HepG2 (cell line): Measurements from ENCODE around the gene EYA2. TPM values are rescaled to one million over a fixed set of nuclear protein-coding genes. Genes with fewer than 3 reads are reported as not detected.

Experiments
- ATAC-seq: fragments of 200-7000 bp; cut with Tn5 transposase; 3 replicates; pipeline ENCODE4 v1.9.1; 2020; ENCODE audit warnings: mild to moderate bottlenecking, moderate library complexity
- BruUV-seq: library from RNA; stranded (reverse); fragments of 400-500 nt; replicated peaks from 2 replicates; lab custom pipeline; 2021; lab: Mats Ljungman, UMichigan
- CTCF ChIA-PET: fragments of 300-600 bp; formaldehyde crosslinking; extraction: SDS; loops from one replicate; lab custom pipeline; 2021; ENCODE audit warnings: low total read pairs, inconsistent platforms, low intra/inter-chr PET ratio; lab: Yijun Ruan, JAX
- POLR2A ChIA-PET: fragments of 350-600 bp; sonication (Branson Sonifier 250); formaldehyde crosslinking; loops from one replicate; lab custom pipeline; 2020; ENCODE audit warnings: antibody characterized with exemption, inconsistent platforms; lab: Yijun Ruan, JAX
- DNase-seq: peaks from one replicate; pipeline ENCODE4 v3.0.0-alpha.2; 2015; ENCODE audit warnings: low spot score
- FAIRE-seq: peaks from 3 replicates; lab custom pipeline; 2011; peaks lifted over from hg19 to GRCh38; lab: Jason Lieb, UNC
- H2AFZ ChIP-seq: one replicate; pipeline ENCODE4 v1.6.1; 2011; ENCODE audit warnings: low read length, inconsistent platforms
- H3K27ac ChIP-seq: fragments of 300-600 bp; 3 replicates; pipeline ENCODE4 v1.8.0; 2011; ENCODE audit warnings: mixed run types, mild to moderate bottlenecking, mixed read lengths, low read length, inconsistent platforms; ENCODE audit not compliant: insufficient read depth; ENCODE audit errors: extremely low read length
- H3K27me3 ChIP-seq, 2 experiments: fragments of 200-600 bp in 1 of 2; 2 replicates in 1 of 2; 3 replicates in 1 of 2; pipeline versions ENCODE4 v1.6.0 to v1.8.0; 2011; ENCODE audit warnings: low read length in 2 of 2, mild to moderate bottlenecking in 2 of 2, moderate library complexity in 2 of 2, inconsistent platforms in 1 of 2; ENCODE audit not compliant: insufficient read depth in 2 of 2, control insufficient read depth in 1 of 2
- H3K36me3 ChIP-seq, 2 experiments: fragments of 200-600 bp in 1 of 2; replicated peaks in 1 of 2; 2 replicates in 1 of 2; 3 replicates in 1 of 2; pipeline versions ENCODE4 v1.5.1 to v1.8.0; 2011; ENCODE audit warnings: low read length in 2 of 2, inconsistent platforms in 1 of 2; ENCODE audit not compliant: insufficient read depth in 2 of 2, control insufficient read depth in 1 of 2
- H3K4me1 ChIP-seq: 2 replicates; pipeline ENCODE4 v1.5.1; 2012; ENCODE audit warnings: low read length, inconsistent platforms; ENCODE audit not compliant: insufficient read depth
- H3K4me2 ChIP-seq: 2 replicates; pipeline ENCODE4 v1.6.0; 2011; ENCODE audit warnings: low read depth, low read length, inconsistent platforms
- H3K4me3 ChIP-seq, 3 experiments: fragments of 200-600 bp in 1 of 3; sonication (generic), shearing (Covaris generic) in 1 of 3; replicated peaks in 1 of 3; 2 replicates each; pipeline ENCODE4 v1.5.1; 2011 to 2016; ENCODE audit warnings: low read length in 3 of 3, inconsistent platforms in 2 of 3, low read depth in 2 of 3, mild to moderate bottlenecking in 2 of 3, control low read depth in 1 of 3, mixed read lengths in 1 of 3; ENCODE audit not compliant: insufficient read depth in 1 of 3
- H3K79me2 ChIP-seq: one replicate; pipeline ENCODE4 v1.6.1; 2011; ENCODE audit warnings: low read length, inconsistent platforms; ENCODE audit not compliant: insufficient read depth
- H3K9ac ChIP-seq: 2 replicates; pipeline ENCODE4 v1.6.0; 2011; ENCODE audit warnings: mild to moderate bottlenecking, low read depth, low read length, inconsistent platforms; ENCODE audit not compliant: insufficient read depth
- H3K9me3 ChIP-seq: 2 replicates; pipeline ENCODE4 v1.5.1; 2012; ENCODE audit warnings: mild to moderate bottlenecking, low read length
- H4K20me1 ChIP-seq: 2 replicates; pipeline ENCODE4 v1.6.0; 2011; ENCODE audit warnings: inconsistent platforms, mild to moderate bottlenecking, low read length, moderate library complexity; ENCODE audit not compliant: insufficient read depth
- ERF ChIP-seq: IDR thresholded peaks from 2 replicates; pipeline ENCODE4 v1.6.1; 2018; ENCODE audit warnings: missing biosample characterization, missing genetic modification reagents
- ETV6 ChIP-seq: sonication (generic); formaldehyde crosslinking; conservative IDR thresholded peaks from 2 replicates; pipeline ENCODE4 v1.4.0; 2020; ENCODE audit warnings: missing genetic modification reagents
- HNF1B ChIP-seq: sonication (generic); formaldehyde crosslinking; IDR thresholded peaks from 2 replicates; pipeline ENCODE4 v1.5.1; 2020; ENCODE audit warnings: mild to moderate bottlenecking, moderate library complexity, missing genetic modification reagents
- HOXA7 ChIP-seq: sonication (generic); formaldehyde crosslinking; IDR thresholded peaks from 2 replicates; pipeline ENCODE4 v1.8.1; 2022; ENCODE audit warnings: mild to moderate bottlenecking, missing genetic modification reagents, moderate library complexity
- SOX6 ChIP-seq, 2 experiments: fragments of 450-650 bp in 1 of 2; sonication (generic) in 1 of 2; formaldehyde crosslinking in 1 of 2; IDR thresholded peaks; 2 replicates each; pipeline versions ENCODE4 v1.4.0 to v1.6.1; 2017 to 2020; ENCODE audit warnings: antibody characterized with exemption in 1 of 2, mild to moderate bottlenecking in 1 of 2, missing genetic modification reagents in 1 of 2
- TBL1XR1 ChIP-seq: fragments of 150-350 bp; IDR thresholded peaks from 2 replicates; pipeline ENCODE4 v1.6.1; 2014; ENCODE audit warnings: borderline replicate concordance, low read length; ENCODE audit not compliant: partially characterized antibody
- ZFP91 ChIP-seq: sonication (generic); formaldehyde crosslinking; IDR thresholded peaks from 2 replicates; pipeline ENCODE4 v1.9.0; 2022; ENCODE audit warnings: missing genetic modification reagents, mild to moderate bottlenecking, borderline replicate concordance
- ZNF224 ChIP-seq: sonication (generic); formaldehyde crosslinking; IDR thresholded peaks from 2 replicates; pipeline ENCODE4 v1.5.0; 2020; ENCODE audit warnings: mild to moderate bottlenecking, missing genetic modification reagents
- ZNF230 ChIP-seq: sonication (generic); formaldehyde crosslinking; IDR thresholded peaks from 2 replicates; pipeline ENCODE4 v1.4.0; 2020; ENCODE audit warnings: mild to moderate bottlenecking, missing genetic modification reagents
- ZNF331 ChIP-seq: sonication (generic); formaldehyde crosslinking; IDR thresholded peaks from 2 replicates; pipeline ENCODE4 v1.4.0; 2020; ENCODE audit warnings: missing genetic modification reagents
- ZNF724P ChIP-seq: sonication (generic); formaldehyde crosslinking; IDR thresholded peaks from 2 replicates; pipeline ENCODE4 v1.8.0; 2022; ENCODE audit warnings: missing genetic modification reagents, borderline replicate concordance
- ZNF746 ChIP-seq: sonication (generic); formaldehyde crosslinking; IDR thresholded peaks from 2 replicates; pipeline ENCODE4 v1.8.0; 2022; ENCODE audit warnings: mild to moderate bottlenecking, missing genetic modification reagents
- WGBS: methylation state at CpG from one replicate; pipeline ENCODE4 v1.1.6; 2017; ENCODE audit warnings: low lambda C conversion rate; 5-methylcytosine and 5-hydroxymethylcytosine counted together
- in situ Hi-C: cut with HindIII; loops from 2 replicates; pipeline ENCODE4 v1.10.0; 2017; ENCODE audit warnings: low pct_unique_long_range_greater_than_20kb; ENCODE audit not compliant: extremely low pct_ligation_motif_present
- intact Hi-C: fragments of 100-400 bp; cut with micrococcal nuclease; formaldehyde crosslinking; loops from one replicate; pipeline ENCODE4 v1.10.0; 2022; ENCODE audit not compliant: unreplicated experiment
- polyA plus RNA-seq, 8 experiments: library from polyadenylated mRNA; depleted of rRNA in 3 of 8; stranded (reverse) in 7 of 8; unstranded in 1 of 8; fragments of >200 nt; fragmentation: Illumina TruSeq in 4 of 8; extraction: Trizol in 4 of 8; gene quantifications; 2 replicates each; pipeline versions ENCODE4 v1.2.1 to v1.2.3, GENCODE V29; 2011 to 2016; ENCODE audit warnings: low read depth in 4 of 8, missing spikeins in 1 of 8, mixed read lengths in 1 of 8; ENCODE audit not compliant: insufficient read depth in 1 of 8
- total RNA-seq, 5 experiments: library from RNA; depleted of rRNA; stranded (reverse); fragments of >200 nt; fragmentation: Illumina TruSeq; extraction: Trizol; gene quantifications; 2 replicates each; pipeline ENCODE4 v1.2.3, GENCODE V29; 2016; ENCODE audit warnings: low read depth in 1 of 5

EYA2 gene
- total and polyA plus RNA-seq, 2 of the 13 experiments (the other 11 are each of a cell fraction or from before 2014, with no cell fraction given), result not detected

GRCh38 chr20:46992640-46993035 is 98.0 kb downstream of the EYA2 start:
- in situ Hi-C loops, result no loop called here

More at GRCh38 chr20:46992640-46993035, 98.0 kb downstream of the EYA2 start:
- Histone ChIP-seq H4K20me1 (no peaks in the 10 kb centered on the region), H3K4me2 (no peak overlapping the region), H3K9me3 (no peaks in the 10 kb centered on the region), H3K27ac (no peak overlapping the region), H3K36me3 (no peaks in the 10 kb centered on the region), H3K4me1 (no peaks in the 10 kb centered on the region), H3K27me3 (peaks cover 2 to 49% of the 10 kb centered on the region in 2 experiments; a peak in 4 of 5 replicates), H3K79me2 (no peaks in the 10 kb centered on the region), H3K9ac (no peak overlapping the region), H2AFZ (no peak overlapping the region), H3K4me3 (no peak overlapping the region)
- FAIRE-seq, result no peak
- intact Hi-C loops, result no loop called here
- ChIA-PET POLR2A (no interaction called here), CTCF (no interaction called here)
- 0% methylated on average over 2 of the region's 2 CpGs for WGBS
- no peak for DNase-seq
- ATAC-seq, result no peak
- BruUV-seq, result no TSS peak
- TF ChIP-seq ZNF331 (no peak), ETV6 (CRISPR knock-in tag) (no peak), ERF (CRISPR knock-in tag) (no peak), HNF1B (CRISPR knock-in tag) (no peak), ZNF224 (CRISPR knock-in tag) (no peak), ZNF746 (CRISPR knock-in tag) (no peak), ZFP91 (no peak), SOX6 (IDR thresholded peaks at IDR 0.05) (no peak), SOX6 (CRISPR knock-in tag; IDR thresholded peaks at IDR 0.05) (no peak), TBL1XR1 (no peak), ZNF724P (no peak), HOXA7 (no peak), ZNF230 (no peak)
- TF ChIP-seq, all 625 proteins: peak for 0
